Measurements from ENCODE around the gene PPY. TPM values are rescaled to one million over a fixed set of nuclear protein-coding genes. Genes with fewer than 3 reads are reported as not detected.
A peak's percentile ranks its signal among the peaks of the same experiment; 100 is the strongest.

PPY gene
- total RNA-seq, 4 donors from 2014 or later = not detected

GRCh38 chr17:43950554-43950953 is 8.3 kb upstream of the PPY start:
- intact Hi-C loops (cut with DNase I) = no loop called here
- H3K27me3 ChIP-seq = no peaks in the 10 kb centered on the region

GRCh38 chr17:43949781-43950180 is 7.5 kb upstream of the PPY start:
- H3K27me3 ChIP-seq = no peaks in the 10 kb centered on the region
- H3K4me3 ChIP-seq (replicated peaks in 1 of 3) = no peak overlapping the region
- no peaks in the 10 kb centered on the region for H3K36me3 ChIP-seq
- whole genome bisulfite sequencing, 2 donors = 67 to 74% methylated on average over 4 of the region's 4 CpGs
- no peak for DNase-seq
- no peaks in the 10 kb centered on the region for H3K9me3 ChIP-seq
- TF ChIP-seq POLR2A (IDR thresholded peaks at IDR 0.05) = no peak
- no peak for TF ChIP-seq CTCF (IDR thresholded peaks at IDR 0.05)
- intact Hi-C loops (cut with DNase I) = loop anchor here (10.0 kb wide), 1 partner anchor 225 kb away; the partner anchor contains the start of gene ASB16
- H3K27ac ChIP-seq = no peak overlapping the region
- peaks cover 12 to 24% of the 10 kb centered on the region in 2 donors for H3K4me1 ChIP-seq

More at GRCh38 chr17:43950554-43950953, 8.3 kb upstream of the PPY start:
- Histone ChIP-seq H3K4me3 (replicated peaks in 1 of 3) (no peak overlapping the region), H3K4me1 (peaks cover 12 to 24% of the 10 kb centered on the region in 2 donors), H3K36me3 (no peaks in the 10 kb centered on the region), H3K27ac (no peak overlapping the region), H3K9me3 (no peaks in the 10 kb centered on the region)
- WGBS, 2 donors = 90 to 93% methylated on average over 2 of the region's 2 CpGs
- no peak for DNase-seq
- no peak for TF ChIP-seq POLR2A (IDR thresholded peaks at IDR 0.05)
- TF ChIP-seq CTCF (IDR thresholded peaks at IDR 0.05) = no peak

GRCh38 chr17:43946781-43947180 is 4.5 kb upstream of the PPY start:
- peak in 1 of 2 donors; percentile 25 for DNase-seq
- Histone ChIP-seq H3K9me3 (no peaks in the 10 kb centered on the region), H3K27ac (no peak overlapping the region), H3K36me3 (no peaks in the 10 kb centered on the region), H3K4me3 (replicated peaks in 1 of 3) (no peak overlapping the region), H3K4me1 (peaks cover 0 to 10% of the 10 kb centered on the region in 2 donors), H3K27me3 (no peaks in the 10 kb centered on the region)
- WGBS, 2 donors = 38 to 44% methylated on average over 4 of the region's 4 CpGs
- TF ChIP-seq CTCF (IDR thresholded peaks at IDR 0.05) = no peak
- no peak for TF ChIP-seq POLR2A (IDR thresholded peaks at IDR 0.05)
- intact Hi-C loops (cut with DNase I) = loop anchor here (10.0 kb wide), 1 partner anchor 228 kb away; the partner anchor contains the start of gene ASB16

GRCh38 chr17:43945074-43945829 is 3.0 kb upstream of the PPY start:
- Histone ChIP-seq H3K36me3 (no peaks in the 10 kb centered on the region), H3K4me3 (replicated peaks in 1 of 3) (no peak overlapping the region), H3K27ac (no peak overlapping the region), H3K4me1 (peaks cover 0 to 10% of the 10 kb centered on the region in 2 donors), H3K9me3 (no peaks in the 10 kb centered on the region), H3K27me3 (no peaks in the 10 kb centered on the region)
- DNase-seq = no peak
- TF ChIP-seq POLR2A (IDR thresholded peaks at IDR 0.05) (no peak), CTCF (IDR thresholded peaks at IDR 0.05) (no peak)
- intact Hi-C loops (cut with DNase I) = loop anchor here (2.0 to 10.0 kb wide), 2 partner anchors 50 to 230 kb away; partner anchors contain the start of gene ASB16
- WGBS, 2 donors = 86 to 87% methylated on average over 12 of the region's 12 CpGs

- intact Hi-C loops (cut with DNase I) = loop anchor here (5.0 to 10.0 kb wide), 2 partner anchors 102 to 234 kb away; partner anchors contain the start of gene ASB16
- H3K9me3 ChIP-seq = no peaks in the 10 kb centered on the region
- WGBS, 2 donors = 56 to 60% methylated on average over 7 of the region's 7 CpGs
- no peak overlapping the region for H3K27ac ChIP-seq
- no peaks in the 10 kb centered on the region for H3K36me3 ChIP-seq
- TF ChIP-seq CTCF (IDR thresholded peaks at IDR 0.05) = peak in 5 of 6 experiments; percentile 35 to 60 (median 56)
- no peak for TF ChIP-seq POLR2A (IDR thresholded peaks at IDR 0.05)
- peak; percentile 60 for DNase-seq
- no peak overlapping the region for H3K4me3 ChIP-seq (replicated peaks in 1 of 3)
- H3K27me3 ChIP-seq = no peaks in the 10 kb centered on the region
- H3K4me1 ChIP-seq = peaks cover 0 to 14% of the 10 kb centered on the region in 2 donors
Measured at GRCh38 chr17:43940630-43941029, 1.6 kb downstream of the PPY start.
